ENCODE results near the gene BIRC3.
"Not testable (repeated sequence)": the region's sequence is repeated elsewhere in the genome, so short reads cannot be mapped to it uniquely, and the experiment has no call there.

The BIRC3 gene

GRCh38 chr11:102296757-102297156 is 20.5 kb upstream of the BIRC3 start:
- DNase-seq: not testable (repeated sequence)

- DNase-seq: not testable (repeated sequence)
Observed at GRCh38 chr11:102300837-102301236, 16.4 kb upstream of the BIRC3 start.

GRCh38 chr11:102302241-102302640 is 15.0 kb upstream of the BIRC3 start:
- no peak for DNase-seq

GRCh38 chr11:102304686-102305085 is 12.6 kb upstream of the BIRC3 start:
- DNase-seq: no peak

DNA sequence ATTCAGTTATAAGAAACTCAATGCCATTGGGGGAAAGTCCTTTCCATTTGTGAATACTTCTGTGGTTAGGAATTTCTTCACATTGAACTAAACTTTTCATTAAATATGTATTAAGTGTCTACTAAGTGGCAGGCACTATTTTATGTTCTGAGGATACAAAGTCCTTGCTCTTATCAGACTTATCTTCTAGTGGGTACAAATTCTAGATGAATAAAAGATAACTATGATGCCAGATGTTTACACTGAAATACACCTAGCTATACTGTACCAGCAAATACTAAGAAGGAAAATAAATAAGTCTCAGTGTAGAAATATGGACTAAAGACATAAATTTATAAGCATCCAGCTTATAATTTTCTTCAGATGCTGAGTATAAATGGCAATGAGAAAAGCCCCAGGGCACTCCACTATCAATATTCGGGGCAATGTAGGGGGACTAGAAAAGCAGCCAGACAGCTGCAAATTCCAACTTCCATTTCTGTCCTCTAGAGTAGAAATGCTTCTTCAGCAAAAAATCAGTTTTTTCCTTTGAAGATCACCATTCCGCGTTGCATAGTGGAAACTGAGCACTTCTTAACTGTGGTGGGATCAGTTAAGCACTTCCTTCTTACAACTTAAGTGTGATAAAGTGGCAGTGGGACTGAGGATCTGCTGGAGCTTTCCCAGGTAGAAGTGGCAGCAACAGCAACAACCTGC is 11.8 kb upstream of the BIRC3 start:
- no peak for DNase-seq

- DNase-seq: no peak
Observed at GRCh38 chr11:102306048-102306597, 11.2 kb upstream of the BIRC3 start.

DNA sequence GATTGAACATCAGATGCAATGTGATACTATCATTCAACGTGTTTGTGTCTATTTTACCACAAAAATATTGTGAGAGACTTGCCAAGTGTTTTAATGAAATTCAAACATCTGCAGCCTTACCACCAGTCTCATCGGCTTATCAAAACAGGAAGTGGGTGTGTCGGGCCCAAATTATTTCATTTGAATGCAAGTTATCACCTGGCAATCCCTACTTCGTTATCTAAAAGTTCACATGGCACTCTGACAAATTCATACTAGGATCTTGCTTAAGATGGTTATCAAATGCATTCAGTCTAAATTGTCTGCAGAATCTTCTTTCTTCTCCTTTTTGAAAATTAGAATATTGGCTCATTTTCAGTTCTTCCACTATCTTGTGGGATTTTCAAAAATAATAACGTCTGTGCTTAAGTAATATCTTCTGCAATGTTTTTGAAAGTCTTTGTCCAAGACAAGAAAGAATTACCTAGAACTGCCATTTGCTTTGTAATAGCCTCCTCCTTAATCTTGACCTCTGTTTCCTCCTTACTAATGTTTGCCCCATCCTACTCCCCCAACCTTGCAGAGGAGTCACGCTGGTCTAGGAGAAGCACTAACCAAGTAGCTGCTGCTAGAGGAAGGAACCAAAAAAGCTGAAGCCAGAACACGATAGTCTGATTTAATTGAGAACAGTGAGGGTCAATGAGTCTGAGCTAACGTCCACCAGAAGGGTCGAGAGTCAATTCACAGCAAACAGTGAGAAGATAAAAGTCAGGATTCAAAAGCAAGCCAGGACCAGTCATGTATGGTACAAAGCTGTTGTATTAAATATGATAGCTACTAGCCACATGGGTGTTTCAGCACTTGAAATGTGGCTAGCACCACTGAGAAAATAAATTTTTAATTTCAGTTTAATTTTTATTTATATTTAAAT is 10.2 kb upstream of the BIRC3 start:
- no peak for DNase-seq

GRCh38 chr11:102307727-102308038 is 9.6 kb upstream of the BIRC3 start:
- no peak for DNase-seq

- no peak for DNase-seq
Observed at GRCh38 chr11:102309621-102310541, 7.4 kb upstream of the BIRC3 start.

GRCh38 chr11:102312667-102313066 is 4.6 kb upstream of the BIRC3 start:
- no peak for DNase-seq

GRCh38 chr11:102313238-102313940 is 3.9 kb upstream of the BIRC3 start:
- DNase-seq: no peak

GRCh38 chr11:102314784-102315183 is 2.5 kb upstream of the BIRC3 start:
- DNase-seq: no peak

- DNase-seq: no peak
Observed at GRCh38 chr11:102316346-102316904, 859 bp upstream of the BIRC3 start.

DNA sequence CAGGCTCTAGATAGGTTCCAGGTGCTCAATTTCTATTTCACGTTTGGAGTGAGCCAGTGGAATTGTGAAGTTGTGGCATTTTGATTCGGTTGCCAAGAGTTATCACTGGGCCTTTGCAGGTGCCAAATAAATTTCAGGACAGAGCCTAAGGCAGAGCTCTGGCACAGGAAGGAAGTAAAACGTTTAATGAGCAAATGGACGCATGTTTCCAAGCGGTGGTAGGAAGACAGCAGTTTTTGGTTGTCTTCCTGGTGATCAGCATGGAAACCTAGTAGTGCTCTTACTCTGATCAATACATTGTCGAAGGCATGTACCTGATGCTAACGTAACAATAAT is 452 bp downstream of the BIRC3 start:
- no peak for DNase-seq

DNA sequence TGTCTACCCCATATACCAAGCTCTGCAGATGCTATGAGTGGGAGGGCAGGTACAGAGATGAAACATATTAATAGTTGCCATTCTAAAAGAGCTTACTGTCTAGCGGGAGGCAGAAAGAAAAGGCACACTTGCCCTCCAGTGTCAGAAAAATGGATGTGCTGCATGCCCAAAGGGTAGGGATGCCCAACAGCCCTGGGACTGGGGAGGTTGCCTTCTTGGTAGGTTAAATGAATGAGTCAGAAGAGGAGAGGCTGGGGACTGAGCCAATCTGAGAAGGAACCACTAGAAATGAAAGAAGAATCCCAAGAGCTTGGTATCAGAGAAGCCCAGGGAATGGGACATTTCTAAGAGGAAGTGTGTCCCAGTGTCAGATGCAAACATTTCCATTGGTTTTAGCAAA is 1.2 kb downstream of the BIRC3 start:
- DNase-seq: no peak

- DNase-seq: no peak
Observed at GRCh38 chr11:102319544-102319943, 2.3 kb downstream of the BIRC3 start.

DNA sequence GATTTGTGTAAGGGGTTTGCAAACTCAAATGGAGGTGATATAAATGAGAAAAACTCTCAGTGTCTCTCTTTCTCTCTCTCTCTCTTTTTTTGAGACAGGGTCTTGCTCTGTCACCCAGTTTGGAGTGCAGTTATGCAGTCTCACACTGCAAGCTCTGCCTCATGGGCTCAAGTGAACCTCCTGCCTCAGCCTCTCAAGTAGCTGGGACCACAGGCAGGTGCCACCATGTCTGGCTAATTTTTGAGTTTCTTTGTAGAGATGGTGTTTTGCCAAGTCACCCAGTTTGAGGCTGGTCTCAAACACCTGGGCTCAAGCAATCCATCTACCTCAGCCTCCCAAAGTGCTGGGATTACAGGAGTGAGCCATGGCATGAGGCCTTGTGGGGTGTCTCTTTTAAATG is 2.9 kb downstream of the BIRC3 start:
- DNase-seq: no peak

DNA sequence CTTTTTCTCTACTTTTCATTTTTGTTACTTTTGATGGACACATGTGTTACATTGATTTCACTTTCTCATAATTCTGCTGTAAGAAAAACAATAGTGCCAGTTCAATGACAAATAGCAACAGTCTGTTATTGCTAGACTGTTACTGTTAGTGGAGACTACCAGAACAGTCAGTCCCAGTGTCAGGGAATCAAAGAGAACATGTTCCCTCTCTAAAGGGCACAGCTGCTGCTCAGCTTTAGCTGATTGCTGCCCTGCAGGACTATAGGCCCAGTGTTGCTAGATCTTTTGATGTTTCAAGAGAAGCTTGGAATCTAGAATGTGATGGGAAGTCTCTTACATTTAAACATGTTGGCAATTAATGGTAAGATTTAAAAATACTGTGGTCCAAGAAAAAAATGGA is 3.4 kb downstream of the BIRC3 start:
- DNase-seq: no peak

DNA sequence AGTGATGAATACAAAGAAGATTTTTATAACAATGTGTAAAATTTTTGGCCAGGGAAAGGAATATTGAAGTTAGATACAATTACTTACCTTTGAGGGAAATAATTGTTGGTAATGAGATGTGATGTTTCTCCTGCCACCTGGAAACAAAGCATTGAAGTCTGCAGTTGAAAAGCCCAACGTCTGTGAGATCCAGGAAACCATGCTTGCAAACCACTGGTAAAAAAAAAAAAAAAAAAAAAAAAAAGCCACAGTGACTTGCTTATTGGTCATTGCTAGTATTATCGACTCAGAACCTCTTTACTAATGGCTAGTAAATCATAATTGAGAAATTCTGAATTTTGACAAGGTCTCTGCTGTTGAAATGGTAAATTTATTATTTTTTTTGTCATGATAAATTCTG is 5.3 kb downstream of the BIRC3 start:
- DNase-seq: no peak

DNA sequence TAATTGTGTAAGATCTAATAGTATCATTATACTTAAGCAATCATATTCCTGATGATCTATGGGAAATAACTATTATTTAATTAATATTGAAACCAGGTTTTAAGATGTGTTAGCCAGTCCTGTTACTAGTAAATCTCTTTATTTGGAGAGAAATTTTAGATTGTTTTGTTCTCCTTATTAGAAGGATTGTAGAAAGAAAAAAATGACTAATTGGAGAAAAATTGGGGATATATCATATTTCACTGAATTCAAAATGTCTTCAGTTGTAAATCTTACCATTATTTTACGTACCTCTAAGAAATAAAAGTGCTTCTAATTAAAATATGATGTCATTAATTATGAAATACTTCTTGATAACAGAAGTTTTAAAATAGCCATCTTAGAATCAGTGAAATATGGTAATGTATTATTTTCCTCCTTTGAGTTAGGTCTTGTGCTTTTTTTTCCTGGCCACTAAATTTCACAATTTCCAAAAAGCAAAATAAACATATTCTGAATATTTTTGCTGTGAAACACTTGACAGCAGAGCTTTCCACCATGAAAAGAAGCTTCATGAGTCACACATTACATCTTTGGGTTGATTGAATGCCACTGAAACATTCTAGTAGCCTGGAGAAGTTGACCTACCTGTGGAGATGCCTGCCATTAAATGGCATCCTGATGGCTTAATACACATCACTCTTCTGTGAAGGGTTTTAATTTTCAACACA is 6.4 kb downstream of the BIRC3 start:
- DNase-seq: no peak

DNA sequence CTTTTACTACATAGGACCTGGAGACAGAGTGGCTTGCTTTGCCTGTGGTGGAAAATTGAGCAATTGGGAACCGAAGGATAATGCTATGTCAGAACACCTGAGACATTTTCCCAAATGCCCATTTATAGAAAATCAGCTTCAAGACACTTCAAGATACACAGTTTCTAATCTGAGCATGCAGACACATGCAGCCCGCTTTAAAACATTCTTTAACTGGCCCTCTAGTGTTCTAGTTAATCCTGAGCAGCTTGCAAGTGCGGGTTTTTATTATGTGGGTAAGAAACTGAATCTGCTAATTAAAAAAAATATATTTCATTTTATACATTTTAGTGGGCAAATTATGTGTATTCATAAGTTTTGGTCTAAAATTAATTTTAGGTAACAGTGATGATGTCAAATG is 7.8 kb downstream of the BIRC3 start:
- DNase-seq: no peak

GRCh38 chr11:102328748-102329147 is 11.5 kb downstream of the BIRC3 start:
- DNase-seq: no peak

Measured in GOT3 (cell line).